Stomach (tissue), 9 donors: Measurements from ENCODE around the gene PRXL2B. TPM values are rescaled to one million over a fixed set of nuclear protein-coding genes. Genes with fewer than 3 reads are reported as not detected.

Source experiments
- DNase-seq, 2 donors: peaks; one replicate each; pipeline versions ENCODE4 v3.0.0 to v3.0.0-alpha.2; 2013 to 2019
- H3K27ac ChIP-seq, 5 donors: fragments of 200-600 bp in 4 of 5; sonication (generic) in 4 of 5; one replicate each; pipeline ENCODE4 v1.5.1; 2013 to 2019; ENCODE audit warnings: mild to moderate bottlenecking in 1 of 5, moderate library complexity in 1 of 5
- H3K27me3 ChIP-seq, 3 donors: fragments of 200-600 bp; sonication (generic); one replicate each; pipeline ENCODE4 v1.5.1; 2017 to 2019; ENCODE audit warnings: mixed run types in 1 of 3
- H3K36me3 ChIP-seq, 4 donors: fragments of 200-600 bp; sonication (generic); 1 replicate in 3 of 4; 2 replicates in 1 of 4; pipeline ENCODE4 v1.5.1; 2016 to 2019
- H3K4me1 ChIP-seq, 4 donors: fragments of 200-600 bp; sonication (generic); one replicate each; pipeline ENCODE4 v1.5.1; 2016 to 2019
- H3K4me3 ChIP-seq, 4 donors: fragments of 200-600 bp; sonication (generic) in 3 of 4; one replicate each; pipeline ENCODE4 v1.5.1; 2016 to 2019; ENCODE audit warnings: mild to moderate bottlenecking in 1 of 4
- H3K9me3 ChIP-seq, 4 donors: fragments of 200-600 bp; sonication (generic); one replicate each; pipeline ENCODE4 v1.5.1; 2016 to 2019
- EP300 ChIP-seq: sonication (generic); formaldehyde crosslinking; IDR thresholded peaks from one replicate; pipeline ENCODE4 v1.6.1; 2017; ENCODE audit warnings: antibody characterized with exemption
- POLR2A ChIP-seq, 4 donors: fragments of 450-650 bp; IDR thresholded peaks; one replicate each; pipeline ENCODE4 v1.6.1; 2016; ENCODE audit warnings: antibody characterized with exemption in 4 of 4, control low read depth in 2 of 4, mild to moderate bottlenecking in 1 of 4, moderate library complexity in 1 of 4
- POLR2AphosphoS5 ChIP-seq, 3 donors: sonication (generic); formaldehyde crosslinking; IDR thresholded peaks; one replicate each; pipeline ENCODE4 v1.6.1; 2016; ENCODE audit warnings: antibody characterized with exemption in 3 of 3
- WGBS, 5 donors: extraction: QIAGEN DNeasy Blood & Tissue Kit in 3 of 5; methylation state at CpG; one replicate each; pipeline versions ENCODE4 v1.1.5 to v1.1.7; 2013 to 2018; 5-methylcytosine and 5-hydroxymethylcytosine counted together
- intact Hi-C: fragments of 100-400 bp; cut with DNase I; formaldehyde crosslinking; loops from one replicate; pipeline ENCODE4 v1.15.1; 2023; ENCODE audit warnings: low total_unique reads
- polyA plus RNA-seq, 3 donors: library from polyadenylated mRNA; stranded (reverse); fragments of 200-250 nt; gene quantifications; one replicate each; pipeline ENCODE4 v1.2.3, GENCODE V29; 2013
- total RNA-seq, 5 donors: library from RNA; depleted of rRNA; stranded (reverse); fragments of >200 nt; gene quantifications; one replicate each; pipeline versions ENCODE4 v1.1.0 to v1.2.3, GENCODE V29; 2014 to 2016
- TF ChIP-seq, protein P1 (sequence below), 7 experiments: fragments of 450-650 bp in 4 of 7; fragments of 200-600 bp in 3 of 7; sonication (generic) in 3 of 7; IDR thresholded peaks; one replicate each; pipeline ENCODE4 v1.5.1; 2016 to 2019; ENCODE audit warnings: antibody characterized with exemption in 7 of 7, control low read depth in 2 of 7, mild to moderate bottlenecking in 1 of 7
- donor health status: healthy with polysubstance abuse.
- donor health status: Bipolar disorder and iron deficiency.
- donor health status: healthy.

The PRXL2B gene
- total and polyA plus RNA-seq, 8 donors: 8.5 to 668 (median 21.0) TPM

DNA sequence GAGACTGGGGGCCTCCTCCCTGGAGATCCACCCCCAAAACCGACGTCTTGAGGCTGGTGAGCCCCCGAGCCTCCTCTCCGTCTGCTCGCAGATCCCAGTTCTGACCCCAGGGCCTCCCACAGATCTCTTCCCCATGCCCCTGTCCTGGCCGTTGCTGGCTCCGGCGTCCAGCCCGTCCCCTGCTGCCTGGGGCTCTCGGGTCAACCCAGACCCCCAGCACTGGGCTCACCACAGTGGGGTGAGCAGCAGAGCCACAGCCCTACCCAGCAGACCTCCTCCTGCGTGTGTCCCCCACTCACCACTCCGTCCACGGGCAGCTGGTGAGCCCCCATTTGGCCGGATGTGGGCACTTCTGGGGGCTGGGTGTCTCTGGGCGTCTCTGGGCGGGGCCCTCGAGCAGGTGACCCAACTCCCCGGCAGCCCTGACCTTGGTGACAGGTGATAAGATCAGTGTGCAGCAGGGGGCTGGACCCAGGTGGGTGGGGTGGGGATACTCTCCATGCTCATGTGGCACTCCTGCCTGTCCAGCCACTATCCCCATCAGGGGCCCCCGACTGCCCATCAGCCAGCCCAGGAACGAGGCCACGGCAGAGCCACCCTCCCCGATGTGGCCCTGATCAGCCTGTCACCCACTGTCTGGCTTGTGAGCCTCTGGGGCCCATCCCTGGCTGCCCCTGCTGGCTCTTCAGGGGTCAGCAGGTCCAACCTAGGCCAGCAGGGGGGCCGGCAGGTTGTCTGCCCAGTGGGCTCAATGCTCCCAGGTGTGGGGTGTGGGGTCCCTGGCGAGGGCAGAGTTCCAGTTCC is 29.7 kb upstream of the PRXL2B start:
- intact Hi-C loops: no loop called here
- no peaks in the 10 kb centered on the region for H3K27me3 ChIP-seq
- 3 to 10% (median 7%) methylated on average over 9 to 24 of the region's 24 CpGs for WGBS, 5 donors
- H3K4me3 ChIP-seq: peak overlapping the region; percentile 62 to 78 (median 72)
- no peak for TF ChIP-seq EP300
- TF ChIP-seq POLR2A (IDR thresholded peaks at IDR 0.05): no peak
- TF ChIP-seq, protein P1, sequence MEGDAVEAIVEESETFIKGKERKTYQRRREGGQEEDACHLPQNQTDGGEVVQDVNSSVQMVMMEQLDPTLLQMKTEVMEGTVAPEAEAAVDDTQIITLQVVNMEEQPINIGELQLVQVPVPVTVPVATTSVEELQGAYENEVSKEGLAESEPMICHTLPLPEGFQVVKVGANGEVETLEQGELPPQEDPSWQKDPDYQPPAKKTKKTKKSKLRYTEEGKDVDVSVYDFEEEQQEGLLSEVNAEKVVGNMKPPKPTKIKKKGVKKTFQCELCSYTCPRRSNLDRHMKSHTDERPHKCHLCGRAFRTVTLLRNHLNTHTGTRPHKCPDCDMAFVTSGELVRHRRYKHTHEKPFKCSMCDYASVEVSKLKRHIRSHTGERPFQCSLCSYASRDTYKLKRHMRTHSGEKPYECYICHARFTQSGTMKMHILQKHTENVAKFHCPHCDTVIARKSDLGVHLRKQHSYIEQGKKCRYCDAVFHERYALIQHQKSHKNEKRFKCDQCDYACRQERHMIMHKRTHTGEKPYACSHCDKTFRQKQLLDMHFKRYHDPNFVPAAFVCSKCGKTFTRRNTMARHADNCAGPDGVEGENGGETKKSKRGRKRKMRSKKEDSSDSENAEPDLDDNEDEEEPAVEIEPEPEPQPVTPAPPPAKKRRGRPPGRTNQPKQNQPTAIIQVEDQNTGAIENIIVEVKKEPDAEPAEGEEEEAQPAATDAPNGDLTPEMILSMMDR (IDR thresholded peaks at IDR 0.05): peak in 1 of 7 experiments; percentile 12
- TF ChIP-seq POLR2AphosphoS5 (IDR thresholded peaks at IDR 0.05): peak in 1 of 3 donors; percentile 7
- peaks cover 35 to 59% (median 55%) of the 10 kb centered on the region in 4 donors for H3K4me1 ChIP-seq
- DNase-seq: peak; percentile 59 to 73
- peaks cover 24 to 42% (median 39%) of the 10 kb centered on the region in 4 donors for H3K36me3 ChIP-seq
- H3K27ac ChIP-seq: peak overlapping the region; percentile 92 to 98 (median 95)
- no peaks in the 10 kb centered on the region for H3K9me3 ChIP-seq

DNA sequence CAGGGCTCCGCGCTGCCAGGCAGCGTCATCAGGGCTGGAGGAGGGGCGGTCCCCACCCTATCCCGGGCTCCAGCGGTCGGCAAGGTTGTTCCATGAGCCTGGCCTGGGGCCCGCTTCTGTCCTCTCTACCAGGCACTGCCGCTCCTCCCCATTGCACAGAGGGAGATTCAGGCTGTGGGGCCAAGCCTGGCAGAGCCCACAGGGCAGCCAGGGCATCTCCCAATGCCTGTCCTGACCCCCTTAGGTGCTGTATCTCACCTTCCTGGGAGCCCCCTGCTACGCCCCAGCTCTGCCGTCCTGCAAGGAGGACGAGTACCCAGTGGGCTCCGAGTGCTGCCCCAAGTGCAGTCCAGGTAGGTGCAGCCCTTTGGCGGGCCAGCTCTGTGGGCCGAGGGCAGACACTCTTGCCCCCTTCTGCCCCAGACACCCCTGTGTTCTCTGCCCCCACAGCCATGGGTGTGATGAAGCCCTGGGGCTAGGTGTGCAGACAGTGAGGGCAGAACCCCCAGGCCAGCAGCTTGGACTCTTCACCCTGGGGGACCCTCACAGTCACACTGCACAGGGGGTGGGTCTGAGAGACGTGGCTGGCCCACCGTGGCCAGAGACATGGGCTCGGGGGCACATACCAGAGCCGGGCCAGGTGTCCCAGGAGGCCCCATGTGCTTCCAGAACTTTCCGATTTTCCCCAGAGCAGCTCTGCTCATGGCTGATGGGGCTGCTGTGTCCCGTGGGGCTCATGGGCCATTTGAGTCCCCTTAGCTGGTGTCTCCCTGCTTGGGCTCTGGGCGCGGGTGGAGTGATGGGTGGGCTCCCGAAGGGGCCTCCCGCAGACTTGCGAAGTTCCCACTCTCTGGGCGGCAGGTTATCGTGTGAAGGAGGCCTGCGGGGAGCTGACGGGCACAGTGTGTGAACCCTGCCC is 28.8 kb upstream of the PRXL2B start:
- H3K4me3 ChIP-seq: peak overlapping the region; percentile 62 to 78 (median 72)
- peak; percentile 75 to 81 for DNase-seq
- 63 to 76% (median 70%) methylated on average over 19 to 30 of the region's 30 CpGs for WGBS, 5 donors
- H3K27me3 ChIP-seq: no peaks in the 10 kb centered on the region
- H3K27ac ChIP-seq: peak overlapping the region; percentile 92 to 98 (median 95)
- TF ChIP-seq, protein P1 (IDR thresholded peaks at IDR 0.05): no peak
- peak in 1 of 3 donors; percentile 16 for TF ChIP-seq POLR2AphosphoS5 (IDR thresholded peaks at IDR 0.05)
- peaks cover 35 to 59% (median 55%) of the 10 kb centered on the region in 4 donors for H3K4me1 ChIP-seq
- H3K9me3 ChIP-seq: no peaks in the 10 kb centered on the region
- intact Hi-C loops: no loop called here
- peaks cover 24 to 51% (median 48%) of the 10 kb centered on the region in 4 donors for H3K36me3 ChIP-seq

DNA sequence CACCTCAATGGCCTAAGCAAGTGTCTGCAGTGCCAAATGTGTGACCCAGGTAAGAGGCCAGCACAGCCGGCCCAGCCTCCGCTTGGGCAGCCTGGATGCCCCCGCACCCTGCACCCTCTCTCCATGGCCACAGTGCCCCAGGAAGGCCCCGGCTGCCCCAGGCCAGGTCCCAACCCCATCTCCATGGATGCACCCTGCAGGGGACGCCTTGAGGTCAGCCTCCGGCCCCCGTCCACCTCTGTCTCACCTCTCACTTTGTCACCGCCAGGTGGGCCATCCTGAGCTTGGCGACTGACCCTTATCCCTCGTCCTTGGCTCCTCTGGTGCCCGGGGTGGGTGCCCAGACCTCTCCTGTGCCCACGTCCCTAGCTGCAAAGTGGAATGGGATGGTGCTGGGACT is 28.2 kb upstream of the PRXL2B start:
- no peak for TF ChIP-seq POLR2A (IDR thresholded peaks at IDR 0.05)
- H3K9me3 ChIP-seq: no peaks in the 10 kb centered on the region
- peak overlapping the region in 1 of 4 donors; percentile 71 for H3K4me3 ChIP-seq
- 91 to 94% (median 93%) methylated on average over 10 to 12 of the region's 12 CpGs for WGBS, 5 donors
- intact Hi-C loops: no loop called here
- peaks cover 35 to 59% (median 55%) of the 10 kb centered on the region in 4 donors for H3K4me1 ChIP-seq
- DNase-seq: no peak
- peak overlapping the region in 1 of 5 donors; percentile 95 for H3K27ac ChIP-seq
- no peaks in the 10 kb centered on the region for H3K27me3 ChIP-seq
- H3K36me3 ChIP-seq: peaks cover 30 to 57% (median 55%) of the 10 kb centered on the region in 4 donors

DNA sequence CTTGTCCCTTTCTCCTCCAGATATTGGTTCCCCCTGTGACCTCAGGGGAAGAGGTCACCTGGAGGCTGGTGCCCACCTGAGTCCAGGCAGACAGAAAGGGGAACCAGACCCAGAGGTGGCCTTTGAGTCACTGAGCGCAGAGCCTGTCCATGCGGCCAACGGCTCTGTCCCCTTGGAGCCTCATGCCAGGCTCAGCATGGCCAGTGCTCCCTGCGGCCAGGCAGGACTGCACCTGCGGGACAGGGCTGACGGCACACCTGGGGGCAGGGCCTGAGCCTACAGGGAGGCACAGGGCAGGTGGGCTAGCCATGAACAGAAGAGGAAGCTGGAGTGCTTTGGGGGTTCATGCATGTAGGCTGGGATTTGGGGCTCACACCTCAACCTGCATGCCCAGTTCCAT is 27.7 kb upstream of the PRXL2B start:
- no peaks in the 10 kb centered on the region for H3K27me3 ChIP-seq
- peaks cover 33 to 62% (median 59%) of the 10 kb centered on the region in 4 donors for H3K36me3 ChIP-seq
- intact Hi-C loops: no loop called here
- no peak overlapping the region for H3K27ac ChIP-seq
- peak overlapping the region in 1 of 4 donors; percentile 6 for H3K4me3 ChIP-seq
- no peaks in the 10 kb centered on the region for H3K9me3 ChIP-seq
- TF ChIP-seq POLR2AphosphoS5 (IDR thresholded peaks at IDR 0.05) (no peak), EP300 (no peak), POLR2A (IDR thresholded peaks at IDR 0.05) (no peak)
- TF ChIP-seq, protein P1 (IDR thresholded peaks at IDR 0.05): no peak
- DNase-seq: no peak
- WGBS, 5 donors: 81 to 96% (median 91%) methylated on average over 4 to 6 of the region's 6 CpGs
- H3K4me1 ChIP-seq: peaks cover 35 to 59% (median 55%) of the 10 kb centered on the region in 4 donors
